OCI-LY7 (cell line): ENCODE results near the gene TM4SF1.

ENCODE experiments used
- CTCF ChIP-seq: fragments of 200-600 bp; sonication (generic); conservative IDR thresholded peaks from 2 replicates; pipeline ENCODE4 v1.5.1; 2014; ENCODE audit warnings: mild to moderate bottlenecking, antibody characterized with exemption, low read length, moderate library complexity, mixed read lengths
- EZH2phosphoT487 ChIP-seq: fragments of 200-600 bp; sonication (generic); IDR thresholded peaks from 2 replicates; pipeline ENCODE4 v1.6.1; 2018; ENCODE audit warnings: low read depth, borderline replicate concordance, mild to moderate bottlenecking, mixed run types, antibody characterized with exemption, low read length, moderate library complexity, mixed read lengths

- no peak for TF ChIP-seq CTCF
- no peak for TF ChIP-seq EZH2phosphoT487
Measured at GRCh38 chr3:149366031-149366430, 11.4 kb downstream of the TM4SF1 start.
